ENCODE data around the gene TP53RK.

TP53RK gene

GRCh38 chr20:46637427-46638133 lies 51.7 kb downstream of the TP53RK start:
- no peak for DNase-seq

DNA sequence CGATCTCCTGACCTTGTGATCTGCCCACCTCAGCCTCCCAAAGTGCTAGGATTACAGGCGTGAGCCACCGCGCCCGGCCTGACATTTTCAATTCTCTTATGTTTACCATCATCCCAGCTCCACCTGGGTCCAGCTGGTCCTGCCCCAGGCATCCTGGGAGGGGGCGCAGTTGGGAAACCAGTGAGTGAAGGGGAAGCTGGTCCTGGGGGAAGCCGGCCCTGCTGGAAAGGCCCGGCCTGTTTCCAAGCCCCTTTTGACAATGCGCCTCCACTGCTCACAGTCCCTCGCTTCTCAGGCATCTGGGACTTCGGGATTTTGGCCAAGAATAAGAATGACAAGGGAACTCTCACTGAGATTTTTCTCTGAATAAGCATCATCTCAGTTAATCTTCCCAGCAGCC lies 52.2 kb downstream of the TP53RK start:
- DNase-seq: no peak

DNA sequence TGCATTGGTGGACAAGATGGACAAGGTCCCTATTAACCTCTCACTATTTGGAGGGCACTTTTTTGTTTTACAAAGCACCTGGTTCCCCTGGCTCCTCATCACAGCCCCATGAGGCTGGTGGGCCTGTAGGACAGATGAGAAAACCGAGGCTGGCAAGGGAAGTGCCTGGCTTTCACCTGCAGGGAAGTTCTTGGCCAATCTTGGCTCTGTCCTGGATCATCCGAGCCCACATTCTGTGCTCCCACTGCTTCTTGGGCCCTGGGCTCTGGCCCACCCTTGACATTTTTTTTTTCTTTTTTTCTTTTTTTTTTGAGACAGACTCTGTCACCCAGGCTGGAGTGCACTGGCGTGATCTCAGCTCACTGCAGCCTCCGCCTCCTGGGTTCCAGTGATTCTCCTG lies 52.7 kb downstream of the TP53RK start:
- DNase-seq: no peak

DNA sequence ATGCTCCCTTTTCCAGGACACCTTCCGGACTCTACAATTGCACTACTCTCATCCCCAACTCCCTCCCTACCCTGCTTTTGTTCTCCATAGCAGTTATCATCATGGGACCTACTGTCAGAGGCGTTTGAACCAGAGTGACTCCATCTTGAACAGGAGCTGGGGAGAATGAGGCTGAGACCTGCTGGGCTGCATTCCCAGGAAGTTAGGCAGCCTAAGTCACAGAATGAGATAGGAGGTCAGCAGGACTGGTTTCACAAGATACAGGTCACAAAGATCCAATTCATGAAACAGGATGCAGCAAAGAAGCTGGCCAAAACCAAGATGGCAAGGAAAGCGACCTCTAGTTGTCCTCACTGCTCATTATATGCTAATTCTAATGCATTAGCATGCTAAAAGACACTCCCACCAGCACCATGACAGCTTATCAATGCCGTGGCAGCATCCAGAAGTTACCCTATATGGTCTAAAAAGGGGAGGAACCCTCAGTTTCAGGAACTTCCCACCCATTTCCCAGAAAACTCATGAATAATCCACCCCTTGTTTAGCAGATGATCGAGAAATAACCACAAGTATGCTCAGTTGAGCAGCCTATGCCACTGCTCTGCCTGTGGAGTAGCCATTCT lies 53.6 kb downstream of the TP53RK start:
- no peak for DNase-seq

DNA sequence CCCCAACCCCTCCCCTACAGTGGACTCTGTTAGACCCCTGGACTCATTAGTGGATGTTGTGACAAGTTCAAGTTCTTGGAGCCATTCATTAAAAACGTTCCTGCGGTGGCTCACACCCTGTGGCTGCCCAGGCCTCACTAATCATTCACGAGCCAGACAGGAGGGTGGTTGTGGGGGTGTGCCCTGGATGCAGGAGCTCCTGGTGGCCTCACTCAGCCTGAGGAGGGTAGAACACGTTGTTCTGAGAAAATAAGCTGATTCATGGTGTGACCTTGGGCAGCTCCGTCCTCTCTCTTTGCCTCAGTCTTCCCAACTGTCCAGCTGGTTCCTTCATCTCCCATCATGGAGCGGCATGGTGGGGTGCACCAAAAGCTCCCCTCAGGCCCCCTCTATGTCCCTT lies 54.7 kb downstream of the TP53RK start:
- DNase-seq: no peak

All from stimulated activated CD4-positive, alpha-beta T cell treated with anti-CD3 and anti-CD28 coated beads, Interleukin-4, amount 100 ng/mL, for 24 hours (primary cell).